Gastroesophageal sphincter (tissue), 4 donors: Measurements from ENCODE around the gene PDLIM5. TPM values are rescaled to one million over a fixed set of nuclear protein-coding genes. Genes with fewer than 3 reads are reported as not detected.

Experiments
- ATAC-seq: fragments of 150-250 bp; one replicate; pipeline ENCODE4 v1.9.1; 2016; ENCODE audit warnings: mild to moderate bottlenecking, moderate library complexity
- H3K27ac ChIP-seq, 4 donors: fragments of 200-600 bp; sonication (generic) in 3 of 4; 1 replicate in 3 of 4; 2 replicates in 1 of 4; pipeline ENCODE4 v1.5.1; 2016 to 2019
- H3K27me3 ChIP-seq: fragments of 200-600 bp; sonication (generic); one replicate; pipeline ENCODE4 v1.5.1; 2019
- H3K36me3 ChIP-seq, 2 donors: fragments of 200-600 bp; sonication (generic); one replicate each; pipeline ENCODE4 v1.5.1; 2019; ENCODE audit warnings: control low read depth in 1 of 2
- H3K4me1 ChIP-seq, 3 donors: fragments of 200-600 bp; sonication (generic); 1 replicate in 2 of 3; 2 replicates in 1 of 3; pipeline ENCODE4 v1.5.1; 2016 to 2019; ENCODE audit warnings: control low read depth in 2 of 3
- H3K4me3 ChIP-seq, 2 donors: fragments of 200-600 bp; sonication (generic); one replicate each; pipeline ENCODE4 v1.5.1; 2019; ENCODE audit warnings: mild to moderate bottlenecking in 1 of 2, moderate library complexity in 1 of 2
- H3K9me3 ChIP-seq, 3 donors: fragments of 200-600 bp; sonication (generic); one replicate each; pipeline ENCODE4 v1.5.1; 2017 to 2019; ENCODE audit warnings: control low read depth in 2 of 3
- EP300 ChIP-seq: sonication (generic); formaldehyde crosslinking; IDR thresholded peaks from one replicate; pipeline ENCODE4 v1.6.1; 2017; ENCODE audit warnings: antibody characterized with exemption, mild to moderate bottlenecking
- POLR2A ChIP-seq, 2 donors: fragments of 450-650 bp; IDR thresholded peaks; one replicate each; pipeline ENCODE4 v1.6.1; 2017; ENCODE audit warnings: antibody characterized with exemption in 2 of 2, mild to moderate bottlenecking in 2 of 2, moderate library complexity in 1 of 2
- POLR2AphosphoS5 ChIP-seq: sonication (generic); formaldehyde crosslinking; IDR thresholded peaks from one replicate; pipeline ENCODE4 v1.6.1; 2017; ENCODE audit warnings: antibody characterized with exemption
- WGBS, 2 donors: methylation state at CpG; one replicate each; pipeline ENCODE4 v1.1.5; 2018; ENCODE audit warnings: low coverage in 1 of 2; 5-methylcytosine and 5-hydroxymethylcytosine counted together
- total RNA-seq, 4 donors: library from RNA; depleted of rRNA; stranded (reverse); fragments of >200 nt; gene quantifications; one replicate each; pipeline ENCODE4 v1.1.0, GENCODE V29; 2016
- TF ChIP-seq, protein P1 (sequence below), 4 experiments: fragments of 200-600 bp in 2 of 4; fragments of 450-650 bp in 2 of 4; sonication (generic) in 1 of 4; IDR thresholded peaks; one replicate each; pipeline ENCODE4 v1.5.1; 2017 to 2019; ENCODE audit warnings: antibody characterized with exemption in 4 of 4, mild to moderate bottlenecking in 2 of 4, moderate library complexity in 2 of 4

Gene PDLIM5
- total RNA-seq, 4 donors from 2014 or later, result 100 to 223 (median 175) TPM

- WGBS, 2 donors, result 24 to 27% methylated on average over 2 of the region's 2 CpGs
Measured at GRCh38 chr4:94590493-94590892, 138.8 kb downstream of the PDLIM5 start.

DNA sequence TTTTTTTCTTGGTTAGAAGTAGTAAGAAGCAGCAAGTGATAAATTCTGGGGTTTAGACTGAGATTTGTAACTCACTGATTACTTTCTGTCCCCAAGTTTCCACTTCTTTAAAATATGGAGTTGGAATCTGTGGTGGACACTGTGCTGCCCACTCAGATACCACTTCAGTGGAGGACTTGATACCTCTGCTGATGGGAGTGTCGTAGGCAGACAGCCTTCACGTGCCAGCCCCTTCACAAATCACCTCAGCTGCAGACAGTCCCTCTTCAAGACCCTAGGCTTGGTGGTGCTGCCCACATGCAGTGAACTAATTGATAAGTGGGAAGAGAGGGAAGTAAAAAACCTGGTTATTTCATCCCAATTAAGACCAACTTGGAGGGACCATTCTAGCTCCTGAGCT, 139.5 kb downstream of the PDLIM5 start:
- WGBS, 2 donors, result 100% methylated on average over 1 of the region's 2 CpGs
- Histone ChIP-seq H3K9me3 (no peaks in the 10 kb centered on the region), H3K4me1 (peaks cover 0 to 22% (median 0%) of the 10 kb centered on the region in 3 donors), H3K36me3 (peaks cover 0 to 23% of the 10 kb centered on the region in 2 donors), H3K27ac (no peak overlapping the region), H3K4me3 (no peak overlapping the region), H3K27me3 (no peaks in the 10 kb centered on the region)
- no peak for TF ChIP-seq POLR2AphosphoS5
- ATAC-seq, result no peak

More at GRCh38 chr4:94590493-94590892, 138.8 kb downstream of the PDLIM5 start:
- Histone ChIP-seq H3K4me1 (peaks cover 0 to 18% (median 0%) of the 10 kb centered on the region in 3 donors), H3K9me3 (no peaks in the 10 kb centered on the region), H3K27me3 (no peaks in the 10 kb centered on the region), H3K4me3 (no peak overlapping the region), H3K36me3 (peaks cover 4 to 31% of the 10 kb centered on the region in 2 donors), H3K27ac (no peak overlapping the region)
- TF ChIP-seq POLR2AphosphoS5 (no peak), EP300 (no peak), POLR2A (IDR thresholded peaks at IDR 0.05) (no peak)
- TF ChIP-seq, protein P1, sequence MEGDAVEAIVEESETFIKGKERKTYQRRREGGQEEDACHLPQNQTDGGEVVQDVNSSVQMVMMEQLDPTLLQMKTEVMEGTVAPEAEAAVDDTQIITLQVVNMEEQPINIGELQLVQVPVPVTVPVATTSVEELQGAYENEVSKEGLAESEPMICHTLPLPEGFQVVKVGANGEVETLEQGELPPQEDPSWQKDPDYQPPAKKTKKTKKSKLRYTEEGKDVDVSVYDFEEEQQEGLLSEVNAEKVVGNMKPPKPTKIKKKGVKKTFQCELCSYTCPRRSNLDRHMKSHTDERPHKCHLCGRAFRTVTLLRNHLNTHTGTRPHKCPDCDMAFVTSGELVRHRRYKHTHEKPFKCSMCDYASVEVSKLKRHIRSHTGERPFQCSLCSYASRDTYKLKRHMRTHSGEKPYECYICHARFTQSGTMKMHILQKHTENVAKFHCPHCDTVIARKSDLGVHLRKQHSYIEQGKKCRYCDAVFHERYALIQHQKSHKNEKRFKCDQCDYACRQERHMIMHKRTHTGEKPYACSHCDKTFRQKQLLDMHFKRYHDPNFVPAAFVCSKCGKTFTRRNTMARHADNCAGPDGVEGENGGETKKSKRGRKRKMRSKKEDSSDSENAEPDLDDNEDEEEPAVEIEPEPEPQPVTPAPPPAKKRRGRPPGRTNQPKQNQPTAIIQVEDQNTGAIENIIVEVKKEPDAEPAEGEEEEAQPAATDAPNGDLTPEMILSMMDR (IDR thresholded peaks at IDR 0.05), result no peak
- no peak for ATAC-seq

DNA sequence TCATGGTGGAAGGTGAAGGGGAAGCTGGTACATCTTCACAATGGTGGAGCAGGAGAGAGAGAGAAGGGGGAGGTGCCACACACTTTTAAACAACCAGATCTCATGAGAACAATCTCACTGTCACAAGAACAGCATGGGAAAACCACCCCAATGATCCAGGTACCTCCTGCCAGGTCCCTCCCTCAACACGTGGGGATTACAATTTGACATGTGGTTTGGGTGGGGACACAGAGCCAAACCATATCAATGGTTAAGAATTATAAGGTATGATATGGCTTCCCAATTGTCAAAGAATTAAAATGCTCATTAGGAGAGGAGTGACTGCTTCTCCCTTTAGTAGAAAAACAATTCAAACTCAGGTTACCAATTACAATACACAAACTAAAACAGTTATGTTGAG, 143.3 kb downstream of the PDLIM5 start:
- no peak overlapping the region for H3K27ac ChIP-seq

GRCh38 chr4:94595880-94596483, 144.2 kb downstream of the PDLIM5 start:
- H3K27ac ChIP-seq, result no peak overlapping the region
- H3K27me3 ChIP-seq, result no peaks in the 10 kb centered on the region
- 56 to 57% methylated on average over 5 of the region's 5 CpGs for WGBS, 2 donors
- peaks cover 0 to 13% (median 0%) of the 10 kb centered on the region in 3 donors for H3K4me1 ChIP-seq
- no peaks in the 10 kb centered on the region for H3K9me3 ChIP-seq
- TF ChIP-seq, protein P1 (IDR thresholded peaks at IDR 0.05), result peak; percentile 36 to 69 (median 66)
- TF ChIP-seq EP300, result no peak
- TF ChIP-seq POLR2AphosphoS5, result no peak
- no peak for TF ChIP-seq POLR2A (IDR thresholded peaks at IDR 0.05)
- H3K36me3 ChIP-seq, result peaks cover 0 to 7% of the 10 kb centered on the region in 2 donors
- ATAC-seq, result no peak
- H3K4me3 ChIP-seq, result no peak overlapping the region

More for the DNA sequence above, 143.3 kb downstream of the PDLIM5 start:
- 40 to 44% methylated on average over 1 of the region's 1 CpG for WGBS, 2 donors
- Histone ChIP-seq H3K27me3 (no peaks in the 10 kb centered on the region), H3K9me3 (no peaks in the 10 kb centered on the region), H3K4me1 (peaks cover 0 to 22% (median 0%) of the 10 kb centered on the region in 3 donors), H3K4me3 (no peak overlapping the region), H3K36me3 (peaks cover 0 to 7% of the 10 kb centered on the region in 2 donors)
- TF ChIP-seq POLR2A (IDR thresholded peaks at IDR 0.05) (no peak), POLR2AphosphoS5 (no peak), EP300 (no peak)
- TF ChIP-seq, protein P1 (IDR thresholded peaks at IDR 0.05), result no peak
- no peak for ATAC-seq

GRCh38 chr4:94598758-94599157, 147.0 kb downstream of the PDLIM5 start:
- TF ChIP-seq POLR2A (IDR thresholded peaks at IDR 0.05) (no peak), POLR2AphosphoS5 (no peak), EP300 (no peak)
- TF ChIP-seq, protein P1 (IDR thresholded peaks at IDR 0.05), result no peak
- H3K4me1 ChIP-seq, result peaks cover 0 to 13% (median 0%) of the 10 kb centered on the region in 3 donors
- no peak for ATAC-seq
- H3K36me3 ChIP-seq, result no peaks in the 10 kb centered on the region
- H3K27ac ChIP-seq, result no peak overlapping the region
- H3K4me3 ChIP-seq, result no peak overlapping the region
- 92 to 93% methylated on average over 1 of the region's 1 CpG for WGBS, 2 donors
- no peaks in the 10 kb centered on the region for H3K27me3 ChIP-seq
- H3K9me3 ChIP-seq, result no peaks in the 10 kb centered on the region
